HepG2 (cell line): ENCODE measurements around the gene LCK. TPM values are rescaled to one million over a fixed set of nuclear protein-coding genes. Genes with fewer than 3 reads are reported as not detected.

Experiments used
- ATAC-seq: fragments of 200-7000 bp; cut with Tn5 transposase; 3 replicates; pipeline ENCODE4 v1.9.1; 2020; ENCODE audit warnings: mild to moderate bottlenecking, moderate library complexity
- BruUV-seq: library from RNA; stranded (reverse); fragments of 400-500 nt; replicated peaks from 2 replicates; lab custom pipeline; 2021; lab: Mats Ljungman, UMichigan
- CTCF ChIA-PET: fragments of 300-600 bp; formaldehyde crosslinking; extraction: SDS; loops from one replicate; lab custom pipeline; 2021; ENCODE audit warnings: low total read pairs, inconsistent platforms, low intra/inter-chr PET ratio; lab: Yijun Ruan, JAX
- POLR2A ChIA-PET: fragments of 350-600 bp; sonication (Branson Sonifier 250); formaldehyde crosslinking; loops from one replicate; lab custom pipeline; 2020; ENCODE audit warnings: antibody characterized with exemption, inconsistent platforms; lab: Yijun Ruan, JAX
- DNase-seq: peaks from one replicate; pipeline ENCODE4 v3.0.0-alpha.2; 2015; ENCODE audit warnings: low spot score
- FAIRE-seq: peaks from 3 replicates; lab custom pipeline; 2011; peaks lifted over from hg19 to GRCh38; lab: Jason Lieb, UNC
- H2AFZ ChIP-seq: one replicate; pipeline ENCODE4 v1.6.1; 2011; ENCODE audit warnings: low read length, inconsistent platforms
- H3K27ac ChIP-seq: fragments of 300-600 bp; 3 replicates; pipeline ENCODE4 v1.8.0; 2011; ENCODE audit warnings: mixed run types, mild to moderate bottlenecking, mixed read lengths, low read length, inconsistent platforms; ENCODE audit not compliant: insufficient read depth; ENCODE audit errors: extremely low read length
- H3K27me3 ChIP-seq, 2 experiments: fragments of 200-600 bp in 1 of 2; 2 replicates in 1 of 2; 3 replicates in 1 of 2; pipeline versions ENCODE4 v1.6.0 to v1.8.0; 2011; ENCODE audit warnings: low read length in 2 of 2, mild to moderate bottlenecking in 2 of 2, moderate library complexity in 2 of 2, inconsistent platforms in 1 of 2; ENCODE audit not compliant: insufficient read depth in 2 of 2, control insufficient read depth in 1 of 2
- H3K36me3 ChIP-seq, 2 experiments: fragments of 200-600 bp in 1 of 2; replicated peaks in 1 of 2; 2 replicates in 1 of 2; 3 replicates in 1 of 2; pipeline versions ENCODE4 v1.5.1 to v1.8.0; 2011; ENCODE audit warnings: low read length in 2 of 2, inconsistent platforms in 1 of 2; ENCODE audit not compliant: insufficient read depth in 2 of 2, control insufficient read depth in 1 of 2
- H3K4me1 ChIP-seq: 2 replicates; pipeline ENCODE4 v1.5.1; 2012; ENCODE audit warnings: low read length, inconsistent platforms; ENCODE audit not compliant: insufficient read depth
- H3K4me2 ChIP-seq: 2 replicates; pipeline ENCODE4 v1.6.0; 2011; ENCODE audit warnings: low read depth, low read length, inconsistent platforms
- H3K4me3 ChIP-seq, 3 experiments: fragments of 200-600 bp in 1 of 3; sonication (generic), shearing (Covaris generic) in 1 of 3; replicated peaks in 1 of 3; 2 replicates each; pipeline ENCODE4 v1.5.1; 2011 to 2016; ENCODE audit warnings: low read length in 3 of 3, inconsistent platforms in 2 of 3, low read depth in 2 of 3, mild to moderate bottlenecking in 2 of 3, control low read depth in 1 of 3, mixed read lengths in 1 of 3; ENCODE audit not compliant: insufficient read depth in 1 of 3
- H3K79me2 ChIP-seq: one replicate; pipeline ENCODE4 v1.6.1; 2011; ENCODE audit warnings: low read length, inconsistent platforms; ENCODE audit not compliant: insufficient read depth
- H3K9ac ChIP-seq: 2 replicates; pipeline ENCODE4 v1.6.0; 2011; ENCODE audit warnings: mild to moderate bottlenecking, low read depth, low read length, inconsistent platforms; ENCODE audit not compliant: insufficient read depth
- H3K9me3 ChIP-seq: 2 replicates; pipeline ENCODE4 v1.5.1; 2012; ENCODE audit warnings: mild to moderate bottlenecking, low read length
- H4K20me1 ChIP-seq: 2 replicates; pipeline ENCODE4 v1.6.0; 2011; ENCODE audit warnings: inconsistent platforms, mild to moderate bottlenecking, low read length, moderate library complexity; ENCODE audit not compliant: insufficient read depth
- AGO2 ChIP-seq: fragments of 200-400 bp; formaldehyde crosslinking; optimal IDR thresholded peaks from 2 replicates; pipeline ENCODE3; 2017; ENCODE audit warnings: mild to moderate bottlenecking, low read depth, low read length, moderate library complexity
- BCLAF1 ChIP-seq: fragments of 450-650 bp; IDR thresholded peaks from 2 replicates; pipeline ENCODE4 v1.6.1; 2017; ENCODE audit warnings: mild to moderate bottlenecking
- HMGA1 ChIP-seq: sonication (generic); formaldehyde crosslinking; conservative IDR thresholded peaks from 2 replicates; pipeline ENCODE4 v1.4.0; 2020; ENCODE audit warnings: missing genetic modification reagents
- KDM3A ChIP-seq: IDR thresholded peaks from 2 replicates; pipeline ENCODE4 v1.6.1; 2018; ENCODE audit warnings: low read depth, missing compliant biosample characterization
- KLF15 ChIP-seq: sonication (generic); formaldehyde crosslinking; IDR thresholded peaks from 2 replicates; pipeline ENCODE4 v1.8.1; 2023; ENCODE audit warnings: borderline replicate concordance, mild to moderate bottlenecking, inconsistent platforms, missing genetic modification reagents, mixed read lengths
- KLF6 ChIP-seq: IDR thresholded peaks from 2 replicates; pipeline ENCODE4 v1.8.0; 2016; ENCODE audit warnings: missing biosample characterization, missing genetic modification reagents
- RXRA ChIP-seq: sonication (generic); formaldehyde crosslinking; IDR thresholded peaks from 2 replicates; pipeline ENCODE4 v1.5.1; 2020; ENCODE audit warnings: missing genetic modification reagents
- TBX2 ChIP-seq: sonication (generic); formaldehyde crosslinking; IDR thresholded peaks from 2 replicates; pipeline ENCODE4 v1.5.0; 2020; ENCODE audit warnings: missing genetic modification reagents, mild to moderate bottlenecking, borderline replicate concordance
- XRCC5 ChIP-seq: fragments of 200-400 bp; formaldehyde crosslinking; optimal IDR thresholded peaks from 2 replicates; pipeline ENCODE3; 2017; ENCODE audit warnings: mild to moderate bottlenecking, low read length
- ZBTB38 ChIP-seq: sonication (generic); formaldehyde crosslinking; IDR thresholded peaks from 2 replicates; pipeline ENCODE4 v1.5.1; 2020; ENCODE audit warnings: mild to moderate bottlenecking, missing genetic modification reagents
- ZBTB49 ChIP-seq: sonication (generic); formaldehyde crosslinking; IDR thresholded peaks from 2 replicates; pipeline ENCODE4 v1.4.0; 2020; ENCODE audit warnings: missing genetic modification reagents, borderline replicate concordance
- ZBTB7A ChIP-seq: sonication (generic); formaldehyde crosslinking; IDR thresholded peaks from 2 replicates; pipeline ENCODE4 v1.8.0; 2022; ENCODE audit warnings: mild to moderate bottlenecking, missing genetic modification reagents
- ZNF547 ChIP-seq: sonication (generic); formaldehyde crosslinking; IDR thresholded peaks from 2 replicates; pipeline ENCODE4 v1.5.1; 2020; ENCODE audit warnings: mild to moderate bottlenecking, missing genetic modification reagents
- ZNF552 ChIP-seq: sonication (generic); formaldehyde crosslinking; IDR thresholded peaks from 2 replicates; pipeline ENCODE4 v1.9.0; 2022; ENCODE audit warnings: missing genetic modification reagents, mild to moderate bottlenecking, borderline replicate concordance
- ZNF768 ChIP-seq: sonication (generic); formaldehyde crosslinking; IDR thresholded peaks from 2 replicates; pipeline ENCODE4 v1.4.0; 2020; ENCODE audit warnings: missing genetic modification reagents
- ZNF772 ChIP-seq: sonication (generic); formaldehyde crosslinking; IDR thresholded peaks from 2 replicates; pipeline ENCODE4 v1.5.0; 2020; ENCODE audit warnings: mild to moderate bottlenecking, missing genetic modification reagents
- ZNF83 ChIP-seq: sonication (generic); formaldehyde crosslinking; IDR thresholded peaks from 2 replicates; pipeline ENCODE4 v1.4.0; 2020; ENCODE audit warnings: missing genetic modification reagents, mild to moderate bottlenecking, borderline replicate concordance
- ZNF850 ChIP-seq: sonication (generic); formaldehyde crosslinking; conservative IDR thresholded peaks from 2 replicates; pipeline ENCODE4 v1.9.0; 2021; ENCODE audit warnings: mild to moderate bottlenecking, missing genetic modification reagents
- WGBS: methylation state at CpG from one replicate; pipeline ENCODE4 v1.1.6; 2017; ENCODE audit warnings: low lambda C conversion rate; 5-methylcytosine and 5-hydroxymethylcytosine counted together
- in situ Hi-C: cut with HindIII; loops from 2 replicates; pipeline ENCODE4 v1.10.0; 2017; ENCODE audit warnings: low pct_unique_long_range_greater_than_20kb; ENCODE audit not compliant: extremely low pct_ligation_motif_present
- intact Hi-C: fragments of 100-400 bp; cut with micrococcal nuclease; formaldehyde crosslinking; loops from one replicate; pipeline ENCODE4 v1.10.0; 2022; ENCODE audit not compliant: unreplicated experiment
- polyA plus RNA-seq, 8 experiments: library from polyadenylated mRNA; depleted of rRNA in 3 of 8; stranded (reverse) in 7 of 8; unstranded in 1 of 8; fragments of >200 nt; fragmentation: Illumina TruSeq in 4 of 8; extraction: Trizol in 4 of 8; gene quantifications; 2 replicates each; pipeline versions ENCODE4 v1.2.1 to v1.2.3, GENCODE V29; 2011 to 2016; ENCODE audit warnings: low read depth in 4 of 8, missing spikeins in 1 of 8, mixed read lengths in 1 of 8; ENCODE audit not compliant: insufficient read depth in 1 of 8
- total RNA-seq, 5 experiments: library from RNA; depleted of rRNA; stranded (reverse); fragments of >200 nt; fragmentation: Illumina TruSeq; extraction: Trizol; gene quantifications; 2 replicates each; pipeline ENCODE4 v1.2.3, GENCODE V29; 2016; ENCODE audit warnings: low read depth in 1 of 5

Gene LCK
- total and polyA plus RNA-seq, 2 of the 13 experiments (the other 11 are each of a cell fraction or from before 2014, with no cell fraction given), result 0.93 to 1.8 TPM

GRCh38 chr1:32204943-32205361 is 46.1 kb upstream of the LCK start:
- no peak overlapping the region for H2AFZ ChIP-seq
- ChIA-PET CTCF (no interaction called here), POLR2A (interaction anchor here (1.1 to 2.6 kb wide), 5 partner anchors 8 to 117 kb away, joined by 3 to 11 read pairs (median 5); partner anchors contain the start of gene TXLNA)
- no TSS peak for BruUV-seq
- ATAC-seq, result no peak
- peak overlapping the region; percentile 85 for H3K4me2 ChIP-seq
- no peak overlapping the region for H3K27ac ChIP-seq
- no peaks in the 10 kb centered on the region for H3K9me3 ChIP-seq
- H3K4me3 ChIP-seq, result peak overlapping the region; percentile 53 to 93 (median 86); a peak in 5 of 6 replicates
- no peaks in the 10 kb centered on the region for H3K27me3 ChIP-seq
- TF ChIP-seq ZBTB49 (CRISPR knock-in tag), result no peak
- TF ChIP-seq ZNF83, result no peak
- no peak for TF ChIP-seq BCLAF1
- TF ChIP-seq KLF15, result no peak
- TF ChIP-seq HMGA1, result no peak
- TF ChIP-seq ZNF547, result no peak
- TF ChIP-seq KDM3A (CRISPR knock-in tag), result no peak
- TF ChIP-seq ZNF552, result no peak
- 0 out of 2 replicates have a peak, but pooled peaks have one; percentile 23 for TF ChIP-seq ZBTB7A
- TF ChIP-seq TBX2 (CRISPR knock-in tag), result no peak
- 0 out of 2 replicates have a peak, but pooled peaks have one; percentile 5 for TF ChIP-seq ZNF768 (CRISPR knock-in tag)
- no peak for TF ChIP-seq ZNF850 (CRISPR knock-in tag)
- TF ChIP-seq XRCC5, result peak; percentile 8
- TF ChIP-seq KLF6, result no peak
- TF ChIP-seq ZBTB38 (CRISPR knock-in tag), result peak; percentile 68; the same call in 1 of the 2 replicates
- TF ChIP-seq RXRA, result 0 out of 2 replicates have a peak, but pooled peaks have one; percentile 13
- TF ChIP-seq ZNF772, result no peak
- peak; percentile 15 for TF ChIP-seq AGO2
- no peak for DNase-seq
- H3K4me1 ChIP-seq, result peaks cover 26% of the 10 kb centered on the region
- intact Hi-C loops, result no loop called here
- in situ Hi-C loops, result no loop called here
- no peaks in the 10 kb centered on the region for H3K79me2 ChIP-seq
- no peaks in the 10 kb centered on the region; a peak in 1 of 5 replicates for H3K36me3 ChIP-seq
- no peak for FAIRE-seq
- H4K20me1 ChIP-seq, result no peaks in the 10 kb centered on the region
- WGBS, result 66% methylated on average over 13 of the region's 26 CpGs
- peak overlapping the region; percentile 87 for H3K9ac ChIP-seq
